Subcutaneous adipose tissue (tissue), 4 donors: ENCODE data around the gene CXorf51B. TPM values are rescaled to one million over a fixed set of nuclear protein-coding genes. Genes with fewer than 3 reads are reported as not detected.
"Not testable (repeated sequence)": the region's sequence is repeated elsewhere in the genome, so short reads cannot be mapped to it uniquely, and the experiment has no call there.

Experiments
- total RNA-seq, 4 donors: library from RNA; depleted of rRNA; stranded (reverse); fragments of >200 nt; gene quantifications; one replicate each; pipeline ENCODE4 v1.1.0, GENCODE V29; 2016
- TF ChIP-seq, protein P1 (sequence below): fragments of 450-650 bp; IDR thresholded peaks from one replicate; pipeline ENCODE4 v1.5.1; 2016; ENCODE audit warnings: low read depth, mild to moderate bottlenecking, control low read depth, antibody characterized with exemption, moderate library complexity

Gene CXorf51B
- not detected for total RNA-seq

- TF ChIP-seq, protein P1, sequence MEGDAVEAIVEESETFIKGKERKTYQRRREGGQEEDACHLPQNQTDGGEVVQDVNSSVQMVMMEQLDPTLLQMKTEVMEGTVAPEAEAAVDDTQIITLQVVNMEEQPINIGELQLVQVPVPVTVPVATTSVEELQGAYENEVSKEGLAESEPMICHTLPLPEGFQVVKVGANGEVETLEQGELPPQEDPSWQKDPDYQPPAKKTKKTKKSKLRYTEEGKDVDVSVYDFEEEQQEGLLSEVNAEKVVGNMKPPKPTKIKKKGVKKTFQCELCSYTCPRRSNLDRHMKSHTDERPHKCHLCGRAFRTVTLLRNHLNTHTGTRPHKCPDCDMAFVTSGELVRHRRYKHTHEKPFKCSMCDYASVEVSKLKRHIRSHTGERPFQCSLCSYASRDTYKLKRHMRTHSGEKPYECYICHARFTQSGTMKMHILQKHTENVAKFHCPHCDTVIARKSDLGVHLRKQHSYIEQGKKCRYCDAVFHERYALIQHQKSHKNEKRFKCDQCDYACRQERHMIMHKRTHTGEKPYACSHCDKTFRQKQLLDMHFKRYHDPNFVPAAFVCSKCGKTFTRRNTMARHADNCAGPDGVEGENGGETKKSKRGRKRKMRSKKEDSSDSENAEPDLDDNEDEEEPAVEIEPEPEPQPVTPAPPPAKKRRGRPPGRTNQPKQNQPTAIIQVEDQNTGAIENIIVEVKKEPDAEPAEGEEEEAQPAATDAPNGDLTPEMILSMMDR = not testable (repeated sequence)
Observed at GRCh38 chrX:146809471-146809870, at the start of gene CXorf51B. Gene CXorf51B (plus strand): TSS chrX:146809771. CDS start chrX:146809792, 21 bp downstream.

GRCh38 chrX:146814644-146815043 lies 5.1 kb downstream of the CXorf51B start, which contains the start of gene CXorf51A:
Gene CXorf51A (minus strand): TSS chrX:146814744. CDS start chrX:146814723, 21 bp downstream.
- TF ChIP-seq, protein P1 = not testable (repeated sequence)

DNA sequence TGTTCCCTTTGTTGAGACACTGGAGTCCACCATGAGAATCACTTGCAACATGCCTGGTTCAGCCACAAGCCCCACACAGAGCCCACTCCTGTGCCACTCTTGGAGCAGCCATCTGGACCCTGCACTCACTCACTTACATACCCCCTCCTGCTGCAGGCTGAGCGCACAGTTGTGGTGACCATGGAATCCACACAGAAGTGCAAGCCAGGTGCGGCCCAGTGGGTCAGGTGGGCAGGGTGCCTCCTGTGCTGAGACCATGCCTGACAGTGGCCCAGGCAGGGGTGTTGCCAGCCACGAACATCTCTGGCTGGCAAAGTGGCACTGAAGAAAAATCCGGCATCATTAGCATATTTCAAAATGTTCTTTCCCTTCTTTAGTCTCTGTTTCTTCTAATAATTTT lies 22.4 kb downstream of the CXorf51B start:
- TF ChIP-seq, protein P1 = no peak

GRCh38 chrX:146854281-146854680 lies 44.7 kb downstream of the CXorf51B start:
- TF ChIP-seq, protein P1 = no peak

Other genes with a start within 250 kb of the CXorf51B start
- not detected for gene CXorf51A, start 5.0 kb downstream of the CXorf51B start, total RNA-seq